GM12864 (cell line): ENCODE data around the gene ENO2.
A peak's percentile ranks its signal among the peaks of the same experiment; 100 is the strongest.

Source experiments
- DNase-seq: peaks from one replicate; pipeline ENCODE4 v3.0.0-alpha.2; 2011; ENCODE audit warnings: low read depth
- H3K4me3 ChIP-seq: 2 replicates; pipeline ENCODE4 v1.5.1; 2011; ENCODE audit warnings: mild to moderate bottlenecking, low read depth, low read length, control low read depth
- CTCF ChIP-seq: IDR thresholded peaks from 2 replicates; pipeline ENCODE4 v1.5.1; 2011; ENCODE audit warnings: low read depth, mild to moderate bottlenecking, moderate library complexity, low read length, control low read depth, inconsistent platforms; ENCODE audit errors: missing control alignments

ENO2 gene

GRCh38 chr12:6921539-6921938 is 7.2 kb downstream of the ENO2 start:
- no peak for DNase-seq
- no peak overlapping the region for H3K4me3 ChIP-seq
- no peak for TF ChIP-seq CTCF

- DNase-seq, result no peak
- H3K4me3 ChIP-seq, result peak overlapping the region; percentile 2
- no peak for TF ChIP-seq CTCF
Observed at GRCh38 chr12:6921996-6922946, 7.9 kb downstream of the ENO2 start.

- H3K4me3 ChIP-seq, result no peak overlapping the region; the same call in 1 of the 2 replicates
Observed at GRCh38 chr12:6923003-6923732, 8.8 kb downstream of the ENO2 start.

GRCh38 chr12:6923851-6924250 is 9.5 kb downstream of the ENO2 start:
- DNase-seq, result no peak
- no peak overlapping the region for H3K4me3 ChIP-seq
- no peak for TF ChIP-seq CTCF

More at GRCh38 chr12:6923003-6923732, 8.8 kb downstream of the ENO2 start:
- no peak for DNase-seq
- TF ChIP-seq CTCF, result no peak

GRCh38 chr12:6925239-6925539 is 10.8 kb downstream of the ENO2 start:
- H3K4me3 ChIP-seq, result no peak overlapping the region
- no peak for DNase-seq
- no peak for TF ChIP-seq CTCF

- no peak overlapping the region for H3K4me3 ChIP-seq
- TF ChIP-seq CTCF, result no peak
- DNase-seq, result no peak
Observed at GRCh38 chr12:6925540-6926279, 11.3 kb downstream of the ENO2 start.
